ENCODE measurements around the gene CCR7. TPM values are rescaled to one million over a fixed set of nuclear protein-coding genes. Genes with fewer than 3 reads are reported as not detected.

The CCR7 gene
- total and polyA plus RNA-seq, 2 of the 8 experiments (the other 6 are each of a cell fraction or from before 2014, with no cell fraction given) = 0.12 to 0.17 TPM

GRCh38 chr17:40555296-40556190, 9.7 kb downstream of the CCR7 start:
- H4K8ac ChIP-seq (ENCODE audit: extremely low read depth, insufficient read depth, low read length) = no peak overlapping the region
- no peak overlapping the region for H3K27ac ChIP-seq (ENCODE audit: low read depth, low read length)
- no peak overlapping the region for H3K18ac ChIP-seq (ENCODE audit: extremely low read depth, low read length)
- H3K4me3 ChIP-seq (ENCODE audit: extremely low read depth in 1 of 4, insufficient read depth in 2 of 4, low read depth in 3 of 4, low read length in 4 of 4) = no peak overlapping the region
- no peaks in the 10 kb centered on the region for H3K36me3 ChIP-seq (ENCODE audit: control insufficient read depth in 2 of 4, insufficient read depth in 4 of 4, low read length in 3 of 4)
- CTCF ChIA-PET (ENCODE audit: partially characterized antibody) = interaction anchor here (0.7 to 9.1 kb wide), 19 partner anchors 13 to 252 kb away, joined by 3 to 80 read pairs (median 4); no protein-coding TSS in a partner anchor
- H3K4ac ChIP-seq (replicated peaks; ENCODE audit: insufficient read length, low read depth, low read length) = no peak overlapping the region
- H3K79me2 ChIP-seq (ENCODE audit: control insufficient read depth in 1 of 2, insufficient read depth in 2 of 2, low read length in 2 of 2) = no peaks in the 10 kb centered on the region
- DNase-seq (ENCODE audit: low read depth in 1 of 2, low spot score in 2 of 2) (no peak), FAIRE-seq (no peak)
- H2BK12ac ChIP-seq (ENCODE audit: low read depth, low read length) = peak overlapping the region; percentile 33; the same call in 1 of the 2 replicates
- no peaks in the 10 kb centered on the region for H4K20me1 ChIP-seq (replicated peaks in 1 of 2; ENCODE audit: control insufficient read depth in 1 of 2, insufficient read depth in 2 of 2, low read length in 2 of 2)
- POLR2A ChIA-PET (ENCODE audit: partially characterized antibody) = interaction anchor here (1.5 to 1.6 kb wide), 2 partner anchors 8 to 10 kb away, joined by 3 to 5 read pairs; no protein-coding TSS in a partner anchor
- no peak overlapping the region for H4K91ac ChIP-seq (replicated peaks; ENCODE audit: insufficient read length, low read length)
- H3K79me1 ChIP-seq (ENCODE audit: low read depth, low read length) = no peaks in the 10 kb centered on the region
- H3K9me3 ChIP-seq (ENCODE audit: insufficient read depth in 2 of 2, low read depth in 1 of 2, low read length in 1 of 2) = no peaks in the 10 kb centered on the region
- H2AFZ ChIP-seq (ENCODE audit: low read length) = no peak overlapping the region
- no peak overlapping the region for H2BK5ac ChIP-seq (ENCODE audit: low read depth, low read length)
- H4K5ac ChIP-seq (ENCODE audit: insufficient read length, low read depth, low read length) = no peak overlapping the region
- H2AK5ac ChIP-seq (ENCODE audit: low read depth, low read length) = no peak overlapping the region
- no peak overlapping the region for H3K9ac ChIP-seq (replicated peaks in 1 of 4; ENCODE audit: extremely low read depth in 1 of 4, low read depth in 3 of 4, low read length in 3 of 4)
- no peaks in the 10 kb centered on the region for H3K23me2 ChIP-seq (ENCODE audit: low read depth, low read length)
- 95% methylated on average over 26 of the region's 26 CpGs; no CpG with 5 or more reads in 1 of the 2 experiments for WGBS, 2 experiments (ENCODE audit: extremely low coverage in 1 of 2, insufficient coverage in 1 of 2, insufficient read length in 1 of 2, insufficient replicate concordance in 2 of 2, low coverage in 1 of 2, low lambda C conversion rate in 2 of 2, missing lambda C conversion rate in 1 of 2)
- peaks cover 0 to 5% (median 2%) of the 10 kb centered on the region in 4 experiments; a peak in 3 of 7 replicates for H3K4me1 ChIP-seq (replicated peaks in 1 of 4; ENCODE audit: control insufficient read depth in 3 of 4, insufficient read depth in 4 of 4, low read length in 3 of 4)
- 0 out of 2 replicates have a peak overlapping the region, but pooled peaks have one; percentile 41 for H2BK15ac ChIP-seq (ENCODE audit: low read length)
- no peak overlapping the region for H3K14ac ChIP-seq (ENCODE audit: insufficient read length)
- H3K27me3 ChIP-seq (replicated peaks in 1 of 4; ENCODE audit: control insufficient read depth in 3 of 4, extremely low read depth in 1 of 4, insufficient read depth in 3 of 4, low read length in 3 of 4) = no peaks in the 10 kb centered on the region; a peak in 1 of 7 replicates
- H3K4me2 ChIP-seq (ENCODE audit: insufficient read depth in 1 of 2, low read depth in 2 of 2, low read length in 2 of 2) = no peak overlapping the region
- H3K56ac ChIP-seq (replicated peaks; ENCODE audit: insufficient read length, low read depth, low read length) = no peak overlapping the region
- no peak overlapping the region for H2BK120ac ChIP-seq (replicated peaks; ENCODE audit: low read depth, low read length)
- no peak overlapping the region for H2BK20ac ChIP-seq (ENCODE audit: low read length)
- H3K23ac ChIP-seq (ENCODE audit: insufficient read length) = no peak overlapping the region
- TF ChIP-seq HDAC2 (IDR thresholded peaks at IDR 0.05; ENCODE audit: borderline replicate concordance in 1 of 2, low read depth in 2 of 2, low read length in 2 of 2) (no peak), RBBP5 (IDR thresholded peaks at IDR 0.05; ENCODE audit: borderline replicate concordance, low read depth, low read length) (no peak), RNF2 (IDR thresholded peaks at IDR 0.05; ENCODE audit: borderline replicate concordance, low read depth, low read length, missing control alignments, poor library complexity, severe bottlenecking) (no peak), CBX8 (IDR thresholded peaks at IDR 0.05; ENCODE audit: borderline replicate concordance, low read depth, low read length) (no peak), ATF3 (IDR thresholded peaks at IDR 0.05; ENCODE audit: insufficient read depth, low read depth, low read length) (no peak), POU5F1 (IDR thresholded peaks at IDR 0.05; ENCODE audit: low read depth, low read length) (no peak), YY1 (IDR thresholded peaks at IDR 0.05; ENCODE audit: low read depth, low read length) (no peak), TAF1 (IDR thresholded peaks at IDR 0.05; ENCODE audit: low read depth, low read length) (no peak), BACH1 (IDR thresholded peaks at IDR 0.05; ENCODE audit: low read length) (no peak), KDM1A (IDR thresholded peaks at IDR 0.05; ENCODE audit: borderline replicate concordance, low read length) (no peak)
